ENCODE data around the gene ENPP1.
A peak's percentile ranks its signal among the peaks of the same experiment; 100 is the strongest.

Gene ENPP1

DNA sequence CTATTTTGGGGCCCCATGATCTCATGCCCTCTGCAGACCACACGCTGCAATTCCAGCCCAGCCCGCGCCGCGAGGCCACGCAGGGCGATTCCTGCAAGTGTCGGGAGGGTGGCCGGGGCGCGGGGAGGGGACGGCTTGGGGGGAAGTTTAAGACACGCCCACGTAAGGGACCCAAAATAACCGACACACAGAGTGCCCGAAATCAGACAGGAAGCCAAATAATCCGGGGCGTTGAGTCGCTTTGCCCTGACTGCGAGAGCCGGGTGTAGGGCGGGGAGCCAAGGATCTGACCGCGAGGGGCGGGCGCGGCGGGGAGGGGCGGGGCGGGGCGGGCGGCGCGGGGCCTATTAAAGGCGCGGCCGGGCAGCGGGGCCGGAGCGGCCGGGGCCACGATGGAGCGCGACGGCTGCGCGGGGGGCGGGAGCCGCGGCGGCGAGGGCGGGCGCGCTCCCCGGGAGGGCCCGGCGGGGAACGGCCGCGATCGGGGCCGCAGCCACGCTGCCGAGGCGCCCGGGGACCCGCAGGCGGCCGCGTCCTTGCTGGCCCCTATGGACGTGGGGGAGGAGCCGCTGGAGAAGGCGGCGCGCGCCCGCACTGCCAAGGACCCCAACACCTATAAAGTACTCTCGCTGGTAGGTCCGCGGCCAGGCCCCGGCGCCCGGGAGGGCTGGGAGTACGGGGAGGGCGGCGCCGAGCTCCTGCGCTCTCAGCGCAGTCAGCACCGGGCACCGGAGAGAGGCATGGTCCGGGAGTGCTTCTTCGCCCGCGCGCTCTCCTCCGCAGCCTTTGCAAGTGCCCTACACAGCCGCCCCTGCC, at the start of gene ENPP1:
TSS of gene ENPP1 (plus strand) at position 377 of the 816 bp plus-strand sequence. CDS start at position 393, 16 bp downstream.
- DNase-seq: peak; percentile 55

DNA sequence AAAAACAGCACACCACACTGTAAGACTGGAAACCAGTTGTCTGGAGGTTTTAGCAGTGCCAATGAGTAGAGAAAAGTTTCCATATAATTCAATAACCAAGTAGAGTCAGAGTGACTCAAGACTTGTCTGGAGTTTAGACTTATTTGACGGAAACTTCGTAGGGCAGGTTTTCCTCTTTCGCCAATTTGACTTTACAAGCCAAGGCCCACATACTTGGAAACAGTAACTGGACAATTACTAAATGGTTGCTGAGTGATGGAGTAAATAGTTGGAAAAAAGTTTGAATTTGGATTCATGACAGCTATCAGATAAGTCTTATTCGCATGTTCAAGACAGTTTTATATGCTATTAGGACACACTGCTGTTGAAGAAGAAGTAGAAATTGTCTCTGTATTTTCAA, 48.9 kb upstream of the ENPP1 start:
- no peak for DNase-seq

DNA sequence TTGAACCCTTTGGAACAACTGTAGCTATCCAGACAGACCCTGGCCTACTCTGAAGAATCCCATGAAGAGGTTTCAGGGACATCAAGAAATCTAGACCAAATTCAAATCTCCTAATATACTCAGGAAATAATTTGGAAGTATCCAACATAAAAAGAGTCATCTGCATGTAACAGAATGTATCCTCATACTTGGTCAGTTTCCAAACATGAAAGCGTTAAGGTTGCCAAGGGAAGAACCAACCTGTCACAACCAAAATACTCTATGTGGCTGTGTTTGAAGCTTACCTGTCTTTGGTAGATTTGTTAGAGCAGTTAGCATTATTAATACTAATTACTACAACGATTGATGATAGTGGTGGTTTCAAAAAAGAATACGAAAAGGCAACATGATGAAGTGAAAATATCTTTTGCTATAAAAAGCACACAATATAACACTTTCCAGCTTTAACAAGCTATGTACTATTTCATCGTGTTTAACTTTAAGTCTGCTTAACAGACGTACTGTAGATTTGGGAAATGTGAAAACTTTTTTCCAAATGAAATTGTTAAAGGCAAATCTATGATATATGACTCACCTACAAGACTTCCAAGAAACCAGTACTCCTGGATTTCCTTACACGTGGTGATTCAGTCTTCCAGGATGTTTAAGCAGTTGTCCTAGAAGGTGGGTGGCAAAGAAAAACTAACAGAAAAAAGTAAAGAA, 46.6 kb upstream of the ENPP1 start:
- DNase-seq: no peak

DNA sequence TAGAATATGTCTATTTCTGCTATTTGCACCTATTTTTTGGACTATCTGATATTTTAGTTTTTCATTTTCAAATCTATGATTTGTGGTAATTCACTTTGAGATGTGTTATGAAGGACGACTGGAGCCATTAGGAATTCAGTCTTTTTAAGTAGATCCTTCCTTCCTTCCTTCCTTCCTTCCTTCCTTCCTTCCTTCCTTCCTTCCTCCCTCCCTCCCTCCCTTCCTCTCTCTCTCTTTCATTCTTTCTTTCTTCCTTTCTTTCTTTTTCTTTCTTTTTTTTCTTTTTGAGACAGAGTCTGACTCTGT, 46.1 kb upstream of the ENPP1 start:
- DNase-seq: no peak

DNA sequence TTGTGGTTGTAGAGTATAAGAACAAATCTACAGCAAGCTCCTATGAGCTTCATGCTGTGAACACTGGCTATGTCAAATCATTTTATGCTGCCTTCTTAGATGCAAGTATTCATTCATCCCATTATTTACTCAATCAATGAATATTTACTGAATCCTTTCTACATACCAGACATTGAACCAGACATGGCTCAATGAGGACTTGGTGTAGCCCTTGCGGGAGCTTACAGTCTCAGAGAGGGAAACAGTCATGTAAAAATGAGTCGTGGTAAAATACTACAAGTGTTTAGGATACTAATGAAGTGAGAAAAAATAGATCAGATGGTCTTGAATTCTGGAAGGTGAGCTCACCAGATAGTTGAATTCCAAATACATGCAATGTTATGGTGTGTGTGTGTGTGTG, 44.8 kb upstream of the ENPP1 start:
- DNase-seq: no peak

DNA sequence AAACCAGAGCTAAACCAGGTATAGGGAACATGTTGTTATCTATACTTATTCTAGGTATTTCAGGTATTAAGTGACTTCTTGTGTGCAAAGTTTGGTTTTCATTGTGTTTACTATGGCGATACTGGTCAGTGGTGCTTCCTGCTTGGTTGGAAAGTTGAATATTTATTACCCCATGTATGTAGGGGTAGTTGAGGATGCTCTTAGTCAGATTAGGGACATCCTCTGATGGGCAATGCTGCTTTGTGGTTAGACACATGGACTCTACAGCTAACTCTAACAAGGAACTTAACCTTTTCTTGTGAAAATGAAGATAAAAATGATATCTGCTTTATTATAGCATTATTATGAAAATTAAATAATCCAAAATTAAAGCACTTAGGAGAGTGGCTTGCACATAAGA, 44.1 kb upstream of the ENPP1 start:
- DNase-seq: no peak

DNA sequence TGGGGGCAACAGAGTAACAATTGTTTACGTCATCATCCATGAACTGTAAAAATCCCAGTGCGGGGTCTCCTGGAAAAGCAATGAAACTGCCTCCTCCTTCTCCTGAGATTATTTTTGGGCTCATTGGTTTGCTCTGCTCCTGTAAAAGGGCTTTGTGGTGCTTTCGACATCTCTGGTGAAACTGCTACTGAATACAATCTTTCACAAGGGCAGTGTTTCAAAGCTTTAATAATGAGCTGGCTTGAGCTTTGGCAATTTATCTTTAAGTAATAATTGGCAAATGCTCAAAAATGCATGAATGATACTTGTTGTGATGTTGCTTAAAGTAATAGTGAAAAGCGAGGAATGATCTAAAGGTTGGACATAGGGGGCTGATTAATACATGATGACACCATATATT, 43.5 kb upstream of the ENPP1 start:
- DNase-seq: no peak

DNA sequence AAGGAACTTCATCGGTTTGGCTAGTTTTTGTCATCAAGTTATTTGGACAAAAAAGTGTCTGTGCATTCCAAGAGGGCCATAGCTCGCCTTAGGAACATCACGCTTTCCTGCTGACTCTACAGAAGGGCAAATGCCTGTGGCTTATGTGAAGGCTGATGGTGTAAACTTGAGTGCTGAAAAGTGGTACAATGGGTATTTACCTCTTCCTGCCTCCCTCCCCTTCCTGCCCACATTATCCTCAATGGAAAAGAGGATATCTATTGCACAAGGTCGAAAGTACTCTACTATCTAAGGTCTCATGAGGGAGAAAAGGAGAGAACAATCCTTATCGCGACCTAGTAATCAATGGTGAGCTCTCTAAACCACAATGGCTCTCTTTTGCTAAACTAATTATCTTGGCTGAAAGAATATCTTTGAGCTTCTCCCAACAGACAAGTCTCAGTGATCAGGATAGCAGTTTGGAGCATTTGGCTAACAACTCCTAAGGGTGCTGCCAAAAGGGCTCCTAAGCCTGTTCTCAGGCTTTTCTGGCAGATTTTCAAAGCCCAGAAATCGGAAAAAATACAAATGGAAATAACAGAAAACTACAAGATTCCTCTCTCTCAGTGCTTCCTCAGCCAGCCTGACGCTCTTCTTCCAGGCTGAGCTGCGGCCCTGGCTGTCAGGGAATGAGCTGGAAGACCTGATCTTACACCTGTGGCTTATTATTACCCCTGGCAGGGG, 42.6 kb upstream of the ENPP1 start:
- DNase-seq: no peak

DNA sequence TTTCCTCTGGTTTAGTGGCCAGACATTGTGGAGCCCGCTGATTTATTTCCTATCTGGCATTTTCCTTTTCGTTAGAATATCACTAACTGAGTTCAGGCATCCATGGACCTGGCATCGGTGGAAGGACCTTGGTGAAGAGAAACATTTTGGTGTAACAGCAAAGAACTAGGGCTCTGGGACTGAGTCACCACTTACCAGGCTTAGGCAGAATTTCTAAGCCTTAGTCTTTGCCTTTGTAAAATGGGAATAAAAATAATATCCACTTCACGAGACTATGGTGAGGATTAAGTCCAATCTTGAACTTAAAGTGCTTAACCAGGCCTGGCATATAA, 42.0 kb upstream of the ENPP1 start:
- no peak for DNase-seq

DNA sequence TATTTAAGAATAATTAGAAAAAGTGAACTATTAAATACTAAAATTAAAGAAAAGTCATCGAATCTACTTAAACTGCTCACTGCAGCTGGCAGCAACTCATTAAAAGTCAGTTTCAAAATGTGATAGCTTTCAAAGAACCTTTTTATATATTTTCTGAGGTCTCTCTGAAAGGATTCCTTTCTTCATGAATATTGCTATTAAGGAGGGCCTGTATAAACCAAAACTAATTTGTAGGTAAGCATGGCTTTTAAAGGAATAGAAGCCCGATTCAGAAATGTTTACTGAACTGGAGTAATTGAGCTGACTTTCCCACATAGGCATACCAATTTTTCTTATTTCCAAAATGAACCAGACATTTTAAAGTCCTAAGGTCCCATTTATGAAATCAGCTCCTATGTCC, 41.2 kb upstream of the ENPP1 start:
- DNase-seq: no peak

DNA sequence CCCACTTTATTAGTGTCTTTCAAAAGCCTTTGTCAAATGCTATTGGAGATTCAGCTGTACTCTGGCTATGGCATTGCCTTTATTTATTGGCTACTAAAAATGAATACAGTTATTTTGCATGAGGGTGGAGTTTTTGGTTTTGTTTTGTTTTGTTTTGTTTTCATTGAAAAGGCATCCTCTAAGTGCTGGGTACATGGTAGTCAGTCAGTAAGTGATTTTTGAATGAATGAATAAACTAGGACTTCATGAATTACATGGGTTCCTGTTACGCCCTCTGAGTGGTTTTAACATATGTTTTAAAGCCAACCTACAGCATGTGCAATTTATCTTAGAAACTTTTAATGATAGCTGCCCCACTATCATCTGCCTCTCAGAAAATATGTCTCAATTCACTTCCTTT, 38.9 kb upstream of the ENPP1 start:
- DNase-seq: no peak

DNA sequence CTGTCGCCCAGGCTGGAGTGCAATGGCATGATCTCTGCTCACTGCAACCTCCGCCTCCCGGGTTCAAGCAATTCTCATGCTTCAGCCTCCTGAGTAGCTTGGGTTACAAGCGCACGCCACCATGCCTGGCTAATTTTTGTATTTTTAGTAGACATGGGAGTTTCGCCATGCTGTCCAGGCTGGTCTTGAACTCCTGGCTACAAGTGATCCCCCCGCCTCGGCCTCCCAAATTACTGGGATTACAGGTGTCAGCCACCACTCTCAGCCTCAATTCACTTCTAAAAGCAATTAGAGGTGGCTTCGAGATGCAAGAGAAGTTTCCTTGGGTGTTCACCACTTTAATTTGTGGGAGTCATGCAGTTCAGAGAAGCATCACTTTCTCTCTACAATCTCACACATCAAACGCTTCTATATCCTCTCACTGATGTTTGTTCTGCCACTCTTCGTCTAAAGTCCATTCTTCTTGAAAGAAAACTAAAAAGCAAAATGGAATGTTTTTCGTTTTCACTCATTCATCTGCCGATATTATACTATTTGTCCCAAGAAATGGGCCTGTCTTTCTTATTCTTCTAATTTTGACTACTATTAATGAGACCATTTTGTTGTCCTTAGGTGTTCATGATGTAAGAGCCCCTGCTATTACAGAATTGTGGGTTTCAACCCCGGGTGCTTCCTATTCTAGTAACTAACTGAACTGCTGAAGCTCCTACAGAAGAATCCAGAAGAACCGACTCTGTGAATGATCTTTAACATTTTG, 38.3 kb upstream of the ENPP1 start:
- no peak for DNase-seq

DNA sequence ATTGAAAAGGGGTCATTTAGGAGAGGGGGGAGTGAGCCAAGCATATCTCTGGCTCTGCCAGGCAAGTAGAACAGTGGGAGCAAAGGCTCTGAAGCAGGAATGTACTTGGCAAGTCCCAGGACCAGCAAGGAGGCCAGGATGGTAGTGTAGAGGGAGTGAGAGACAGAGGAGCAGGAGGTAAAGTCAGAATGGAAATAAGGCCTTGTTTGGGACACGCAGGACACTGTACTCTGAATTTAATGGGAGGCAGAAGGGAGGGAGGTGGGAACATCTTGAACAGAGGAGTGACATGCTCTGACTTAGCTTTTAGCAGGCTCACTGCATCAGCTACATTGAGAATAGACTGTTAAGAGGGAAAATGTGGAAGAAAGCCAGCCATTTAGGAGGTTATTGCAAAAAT, 37.0 kb upstream of the ENPP1 start:
- DNase-seq: no peak

DNA sequence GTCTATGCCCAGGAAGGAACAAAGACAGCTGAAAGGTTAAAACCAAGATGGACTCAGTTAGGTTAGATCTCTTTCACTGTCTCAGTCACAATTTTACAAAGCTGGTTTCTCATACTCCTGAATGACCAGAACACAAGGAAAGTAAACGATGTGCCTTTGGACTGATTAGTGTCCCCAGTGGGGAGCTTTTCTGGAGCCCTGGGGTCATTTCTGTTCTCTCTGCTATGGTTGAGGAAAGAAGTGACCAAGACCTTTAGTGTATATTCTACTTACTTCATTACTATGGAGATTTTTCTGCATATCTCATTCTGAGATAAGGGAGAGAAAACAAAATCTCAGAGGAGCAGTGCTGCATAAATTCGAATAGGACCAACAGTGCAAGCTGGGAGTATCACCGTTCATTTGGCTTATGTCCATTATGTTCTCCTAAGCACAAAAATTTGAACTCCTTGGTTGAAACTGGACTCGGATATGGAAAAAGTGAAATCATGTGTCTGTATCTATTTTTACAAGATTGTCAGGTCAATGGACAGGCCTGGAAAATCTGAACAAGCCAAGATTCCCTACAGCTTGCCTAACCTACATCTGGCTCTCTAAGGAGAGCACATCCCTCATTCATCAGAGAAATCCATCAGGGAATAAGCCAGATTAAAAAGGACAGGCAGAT, 34.4 kb upstream of the ENPP1 start:
- no peak for DNase-seq

DNA sequence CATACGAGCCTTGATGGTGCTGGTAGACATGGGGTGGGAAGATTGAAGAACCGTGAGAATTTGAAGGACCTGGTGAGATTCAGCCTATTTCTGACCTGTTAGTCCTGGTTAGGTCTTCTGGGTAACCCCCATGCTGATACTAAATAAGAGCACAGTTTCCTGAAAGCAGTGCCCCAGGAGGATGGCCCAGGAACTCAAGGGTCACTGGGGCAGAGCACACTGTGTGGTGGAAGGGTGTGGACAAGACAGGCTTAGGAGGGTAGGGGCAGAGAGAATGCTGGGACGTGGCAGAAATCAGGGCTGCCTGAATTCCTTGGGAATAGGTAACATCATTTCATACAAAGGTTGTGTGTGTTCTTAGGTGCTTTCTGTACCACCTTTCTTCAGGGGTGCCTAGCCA, 31.9 kb upstream of the ENPP1 start:
- no peak for DNase-seq

DNA sequence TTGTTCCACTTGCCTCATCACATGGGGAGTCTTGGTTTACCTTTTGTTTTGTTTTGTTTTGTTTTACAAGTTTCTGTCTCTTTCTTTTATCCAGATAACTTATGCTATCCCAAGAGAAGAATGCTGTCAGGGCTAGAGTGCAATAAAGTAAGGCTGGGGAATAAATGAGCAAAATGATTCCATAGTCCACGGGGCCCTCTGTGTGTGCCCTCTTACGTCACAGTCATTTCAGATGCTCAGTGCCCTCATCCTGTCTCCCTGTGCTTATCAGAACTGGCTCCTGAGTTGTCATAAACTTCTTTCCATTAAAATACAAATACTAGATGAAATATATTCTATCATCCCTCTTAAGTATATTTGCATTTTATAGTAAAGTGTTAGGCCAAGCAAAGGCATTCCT, 30.8 kb upstream of the ENPP1 start:
- DNase-seq: no peak

DNA sequence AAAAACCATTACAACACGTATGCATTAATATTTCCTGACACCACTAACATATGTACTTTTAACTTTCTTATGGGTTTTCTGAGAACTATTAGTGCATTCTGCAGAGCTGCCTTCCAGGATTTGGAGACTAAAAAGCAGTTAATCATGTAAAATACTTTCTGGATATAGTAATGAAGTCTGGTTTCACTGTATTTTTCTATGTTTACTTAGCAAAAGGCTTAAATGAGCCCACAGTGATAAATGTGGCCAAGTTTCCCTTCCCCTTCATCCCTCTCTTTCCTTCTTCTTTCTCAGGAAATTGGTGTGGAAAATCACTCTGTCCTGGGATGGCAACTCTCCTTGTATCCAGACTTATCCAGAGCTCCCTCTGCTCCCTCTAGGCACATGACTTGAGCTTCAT, 29.7 kb upstream of the ENPP1 start:
- no peak for DNase-seq

DNA sequence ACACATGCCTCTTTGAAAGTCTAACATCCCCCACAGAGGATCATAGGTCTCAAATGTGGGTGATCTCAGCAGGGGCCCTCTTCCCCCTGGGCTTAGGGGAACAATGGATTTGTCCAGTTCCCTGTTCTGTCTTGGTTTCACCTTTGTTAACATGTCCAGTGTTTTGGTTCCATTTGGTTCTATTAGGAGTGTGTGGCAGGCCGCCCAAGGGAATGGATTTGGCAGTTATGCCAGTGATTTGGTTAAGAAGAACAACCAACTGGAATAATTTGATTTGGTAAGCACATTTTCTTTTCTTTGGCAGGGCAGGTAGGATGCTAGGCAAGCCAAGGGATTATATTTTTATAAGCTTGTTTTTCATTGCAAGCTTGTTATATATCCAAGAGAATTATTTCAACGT, 28.5 kb upstream of the ENPP1 start:
- no peak for DNase-seq

DNA sequence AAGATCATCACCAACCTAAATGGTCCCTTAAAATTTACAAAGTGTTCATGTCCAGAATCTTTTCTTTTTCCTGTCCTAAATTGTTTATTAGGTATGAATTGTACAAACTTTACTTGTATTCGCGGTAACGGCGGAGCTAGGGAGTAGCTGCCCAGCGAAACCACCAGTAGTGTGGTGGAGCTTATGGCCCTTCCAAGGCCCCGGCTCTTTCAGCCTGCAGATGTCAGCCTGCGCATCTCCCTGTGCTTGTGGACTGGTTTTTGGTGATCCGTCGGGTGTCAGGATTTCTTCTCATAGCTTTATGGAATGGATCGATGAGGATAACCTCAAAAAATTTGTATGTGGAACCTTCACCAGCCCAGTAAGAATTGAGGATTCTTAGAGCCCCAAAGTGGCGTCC, 27.2 kb upstream of the ENPP1 start:
- no peak for DNase-seq

DNA sequence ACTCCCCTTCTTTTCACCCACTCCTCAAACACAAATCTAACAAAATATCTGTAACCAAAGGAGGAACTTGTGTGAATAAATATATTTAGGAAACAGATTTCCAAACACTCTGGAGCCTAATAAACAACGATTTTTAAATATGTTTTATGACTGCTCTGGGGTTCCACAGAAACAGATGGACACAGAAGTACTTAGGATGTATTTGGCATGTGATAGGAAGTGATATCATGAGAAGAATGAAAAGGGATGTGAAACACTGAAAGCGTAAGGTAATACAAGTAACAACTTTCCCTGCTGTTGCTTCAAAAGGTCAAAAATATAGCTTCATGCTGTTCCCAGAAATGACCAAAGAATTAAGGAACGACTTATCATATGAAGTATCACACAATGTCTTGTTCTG, 26.1 kb upstream of the ENPP1 start:
- DNase-seq: no peak

DNA sequence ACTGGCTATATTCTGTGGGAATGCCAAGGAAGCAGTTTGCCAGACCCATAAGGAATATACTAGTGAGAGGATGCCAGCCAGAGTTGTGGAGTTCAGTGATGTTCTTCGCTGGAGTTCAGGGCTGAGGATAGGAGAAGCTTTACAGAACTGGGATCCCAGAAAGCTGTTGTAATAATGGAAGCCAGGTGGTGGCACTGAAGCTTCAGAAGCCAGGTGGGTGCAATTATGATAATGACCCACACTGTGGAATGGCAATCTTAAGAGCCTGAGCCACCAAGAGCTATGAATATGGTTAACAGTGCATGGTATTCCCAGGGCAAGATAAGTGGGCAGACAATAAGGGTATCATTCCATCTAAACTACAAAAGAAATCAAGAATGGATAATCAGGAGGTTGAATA, 25.1 kb upstream of the ENPP1 start:
- DNase-seq: no peak

DNA sequence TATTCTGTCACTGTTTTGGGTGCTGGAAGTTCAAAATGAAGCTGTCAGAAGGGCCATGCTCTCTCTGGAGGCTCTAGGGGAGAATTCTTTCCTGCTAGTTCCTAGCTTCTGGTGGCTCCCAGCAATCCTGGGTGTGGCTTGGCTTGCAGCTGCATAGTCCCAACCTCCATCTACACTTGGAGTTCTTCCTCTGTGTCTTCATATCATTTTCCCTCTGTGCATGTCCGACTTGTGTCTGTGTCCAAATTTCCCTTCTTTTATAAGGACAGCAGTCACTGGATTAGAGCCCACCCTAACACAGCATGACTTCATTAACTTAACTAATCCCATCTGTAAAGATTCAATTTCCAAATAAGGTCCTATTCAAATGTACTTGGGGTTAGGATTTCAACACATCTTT, 23.3 kb upstream of the ENPP1 start:
- no peak for DNase-seq

DNA sequence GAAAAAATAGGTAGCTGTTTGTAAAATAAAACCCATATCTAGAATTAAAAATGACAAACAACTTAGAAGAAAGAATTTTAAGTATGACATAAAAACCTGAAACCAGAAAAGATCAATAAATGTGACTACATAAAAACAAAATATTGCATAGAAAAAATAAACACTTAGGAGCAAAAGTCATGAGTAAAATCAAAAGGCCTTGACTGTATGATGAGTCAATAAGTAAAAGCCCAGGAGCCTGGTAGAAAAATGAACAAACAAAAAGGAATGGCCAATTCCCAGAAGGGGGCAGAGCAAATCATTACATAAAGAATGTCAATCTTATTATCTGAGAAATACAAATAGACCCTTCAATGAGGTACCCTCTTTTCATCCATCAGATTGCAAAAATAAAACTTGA, 20.7 kb upstream of the ENPP1 start:
- DNase-seq: no peak

Data from CD4-positive, alpha-beta T cell treated with Interleukin-4 for 4 hours (primary cell).